Transverse colon (tissue), 4 donors: ENCODE results near the gene ERP29. TPM values are rescaled to one million over a fixed set of nuclear protein-coding genes. Genes with fewer than 3 reads are reported as not detected.

ENCODE experiments used
- DNase-seq: peaks from one replicate; pipeline ENCODE4 v3.0.0-alpha.2; 2019
- H3K27ac ChIP-seq, 4 donors: fragments of 200-600 bp; sonication (generic); 2 replicates each; pipeline ENCODE4 v1.5.1; 2016 to 2018; ENCODE audit warnings: inconsistent platforms in 4 of 4
- H3K27me3 ChIP-seq: fragments of 200-600 bp; sonication (generic); 2 replicates; pipeline ENCODE4 v1.5.1; 2017; ENCODE audit warnings: inconsistent platforms
- H3K36me3 ChIP-seq, 4 donors: fragments of 200-600 bp; sonication (generic); 2 replicates each; pipeline ENCODE4 v1.5.1; 2017 to 2019; ENCODE audit warnings: inconsistent platforms in 4 of 4
- H3K4me1 ChIP-seq, 4 donors: fragments of 200-600 bp; sonication (generic); 2 replicates each; pipeline ENCODE4 v1.5.1; 2017 to 2020; ENCODE audit warnings: inconsistent platforms in 4 of 4
- H3K4me3 ChIP-seq, 4 donors: fragments of 200-600 bp; sonication (generic); 1 replicate in 1 of 4; 2 replicates in 3 of 4; pipeline versions ENCODE4 v1.5.1 to v1.6.1; 2017 to 2019; ENCODE audit warnings: inconsistent platforms in 4 of 4
- H3K9me3 ChIP-seq, 2 donors: fragments of 200-600 bp; sonication (generic); 2 replicates each; pipeline ENCODE4 v1.5.1; 2017 to 2019; ENCODE audit warnings: inconsistent platforms in 2 of 2
- CTCF ChIP-seq, 5 experiments: fragments of 200-600 bp in 3 of 5; fragments of 450-650 bp in 2 of 5; sonication (generic) in 3 of 5; IDR thresholded peaks; 1 replicate in 2 of 5; 2 replicates in 3 of 5; pipeline ENCODE4 v1.5.1; 2016 to 2017; ENCODE audit warnings: antibody characterized with exemption in 5 of 5, inconsistent platforms in 3 of 5, mild to moderate bottlenecking in 2 of 5, moderate library complexity in 1 of 5
- EP300 ChIP-seq: sonication (generic); formaldehyde crosslinking; IDR thresholded peaks from one replicate; pipeline ENCODE4 v1.6.1; 2017; ENCODE audit warnings: antibody characterized with exemption, low read depth
- POLR2A ChIP-seq: fragments of 450-650 bp; IDR thresholded peaks from one replicate; pipeline ENCODE4 v1.6.1; 2016; ENCODE audit warnings: antibody characterized with exemption, mild to moderate bottlenecking, moderate library complexity
- POLR2AphosphoS5 ChIP-seq, 3 donors: sonication (generic); formaldehyde crosslinking; IDR thresholded peaks; one replicate each; pipeline ENCODE4 v1.6.1; 2016; ENCODE audit warnings: antibody characterized with exemption in 3 of 3
- WGBS, 2 donors: methylation state at CpG; one replicate each; pipeline ENCODE4 v1.1.5; 2018; ENCODE audit warnings: low coverage in 1 of 2; 5-methylcytosine and 5-hydroxymethylcytosine counted together
- in situ Hi-C, 4 donors: fragments of 200-750 bp; cut with MboI; loops; one replicate each; pipeline versions ENCODE4 v1.15.0 to v1.15.1; 2017; ENCODE audit warnings: low sequenced_read_pairs in 3 of 4, low pct_ligation_motif_present in 1 of 4, low pct_unique_long_range_greater_than_20kb in 1 of 4
- intact Hi-C: fragments of 100-400 bp; cut with DNase I; formaldehyde crosslinking; loops from one replicate; pipeline ENCODE4 v1.15.1; 2023; ENCODE audit warnings: low total_unique reads
- small RNA-seq, 4 donors: library from RNA; depleted of rRNA; stranded (forward); fragments of <200 nt; gene quantifications; one replicate each; pipeline ENCODE3, GENCODE V24; 2016
- total RNA-seq, 4 donors: library from RNA; depleted of rRNA; stranded (reverse); fragments of >200 nt; gene quantifications; one replicate each; pipeline ENCODE4 v1.1.0, GENCODE V29; 2016

Gene ERP29
- total RNA-seq, 4 donors from 2014 or later: 16.5 to 69.8 (median 37.5) TPM

GRCh38 chr12:112049351-112049750, 36.1 kb downstream of the ERP29 start:
- H3K9me3 ChIP-seq: no peaks in the 10 kb centered on the region
- no peak for DNase-seq
- no peak overlapping the region for H3K27ac ChIP-seq
- no peak overlapping the region for H3K4me3 ChIP-seq
- no peak for TF ChIP-seq EP300
- TF ChIP-seq POLR2A: no peak
- no peak for TF ChIP-seq CTCF (IDR thresholded peaks at IDR 0.05)
- TF ChIP-seq POLR2AphosphoS5 (IDR thresholded peaks at IDR 0.05): no peak
- intact Hi-C loops: no loop called here
- H3K36me3 ChIP-seq: peaks cover 0 to 65% (median 27%) of the 10 kb centered on the region in 4 donors
- peaks cover 0 to 7% (median 0%) of the 10 kb centered on the region in 4 donors for H3K4me1 ChIP-seq
- H3K27me3 ChIP-seq: no peaks in the 10 kb centered on the region
- WGBS, 2 donors: 80 to 95% methylated on average over 1 to 13 of the region's 13 CpGs
- in situ Hi-C loops: no loop called here

- TF ChIP-seq POLR2AphosphoS5 (IDR thresholded peaks at IDR 0.05) (no peak), EP300 (no peak), CTCF (IDR thresholded peaks at IDR 0.05) (no peak), POLR2A (no peak)
- DNase-seq: no peak
- H3K27me3 ChIP-seq: no peaks in the 10 kb centered on the region
- no peak overlapping the region for H3K27ac ChIP-seq
- intact Hi-C loops (no loop called here), in situ Hi-C loops (no loop called here)
- H3K4me3 ChIP-seq: no peak overlapping the region
- H3K4me1 ChIP-seq: no peaks in the 10 kb centered on the region
- WGBS, 2 donors: 88 to 95% methylated on average over 2 of the region's 2 CpGs
- peaks cover 0 to 59% (median 21%) of the 10 kb centered on the region in 4 donors for H3K36me3 ChIP-seq
- no peaks in the 10 kb centered on the region for H3K9me3 ChIP-seq
Measured at GRCh38 chr12:112061137-112061536, 47.9 kb downstream of the ERP29 start.

- intact Hi-C loops (no loop called here), in situ Hi-C loops (no loop called here)
- DNase-seq: no peak
- Histone ChIP-seq H3K36me3 (peaks cover 0 to 64% (median 25%) of the 10 kb centered on the region in 4 donors), H3K9me3 (no peaks in the 10 kb centered on the region), H3K27me3 (no peaks in the 10 kb centered on the region), H3K4me1 (no peaks in the 10 kb centered on the region), H3K27ac (no peak overlapping the region), H3K4me3 (no peak overlapping the region)
- WGBS, 2 donors: 96 to 100% methylated on average over 2 of the region's 2 CpGs
- TF ChIP-seq CTCF (IDR thresholded peaks at IDR 0.05): no peak
- no peak for TF ChIP-seq POLR2A
- no peak for TF ChIP-seq EP300
- no peak for TF ChIP-seq POLR2AphosphoS5 (IDR thresholded peaks at IDR 0.05)
Measured at GRCh38 chr12:112063273-112063672, 50.0 kb downstream of the ERP29 start.

- in situ Hi-C loops: no loop called here
- H3K4me3 ChIP-seq: no peak overlapping the region
- no peaks in the 10 kb centered on the region for H3K4me1 ChIP-seq
- 72% methylated on average over 2 of the region's 2 CpGs; no CpG with 5 or more reads in 1 of the 2 donors for WGBS, 2 donors
- H3K27me3 ChIP-seq: no peaks in the 10 kb centered on the region
- peaks cover 0 to 69% (median 30%) of the 10 kb centered on the region in 4 donors for H3K36me3 ChIP-seq
- H3K27ac ChIP-seq: no peak overlapping the region
- no peak for TF ChIP-seq CTCF (IDR thresholded peaks at IDR 0.05)
- no peak for TF ChIP-seq POLR2A
- TF ChIP-seq EP300: no peak
- TF ChIP-seq POLR2AphosphoS5 (IDR thresholded peaks at IDR 0.05): no peak
- no peak for DNase-seq
- intact Hi-C loops: no loop called here
- no peaks in the 10 kb centered on the region for H3K9me3 ChIP-seq
Measured at GRCh38 chr12:112066566-112066965, 53.3 kb downstream of the ERP29 start.

Small RNA genes within 50 kb of the gene (small RNA-seq; reads per million reads assigned to genes)
- gene AC004024.1 (0 to 0.35 (median 0.12) reads per million in 4 donors), gene MIR3657 (0 reads per million in 4 donors), gene RF00019 (0 reads per million in 4 donors)

Other genes starting within 250 kb of the ERP29 start
- gene ALDH2, start 246.5 kb upstream of the ERP29 start, total RNA-seq: 100 to 1,000 TPM; 102 to 239 (median 162) TPM
- 100 to 1,000 TPM in 2 of 4 donors, 10 to 100 TPM in 2; 73.5 to 768 (median 90.1) TPM for gene MAPKAPK5, start 171.2 kb upstream of the ERP29 start, total RNA-seq
- 10 to 100 TPM; 17.6 to 35.9 (median 25.2) TPM for gene TMEM116, start 261 bp upstream of the ERP29 start, total RNA-seq
- gene NAA25, start 95.4 kb downstream of the ERP29 start, total RNA-seq: 10 to 100 TPM in 3 of 4 donors, 1 to 10 TPM in 1; 6.7 to 63.7 (median 18.4) TPM
- 10 to 100 TPM; 15.3 to 36.8 (median 31.1) TPM for gene TRAFD1, start 112.1 kb downstream of the ERP29 start, total RNA-seq